Spleen (tissue), 11 donors: ENCODE data around the gene C1QTNF1. TPM values are rescaled to one million over a fixed set of nuclear protein-coding genes. Genes with fewer than 3 reads are reported as not detected.
A peak's percentile ranks its signal among the peaks of the same experiment; 100 is the strongest.

Experiments
- DNase-seq: peaks from one replicate; pipeline ENCODE4 v3.0.0-alpha.2; 2020
- H3K27ac ChIP-seq, 8 donors: fragments of 200-600 bp; sonication (generic) in 7 of 8; 1 replicate in 4 of 8; 2 replicates in 4 of 8; pipeline versions ENCODE4 v1.5.0 to v1.8.0; 2016 to 2021; ENCODE audit warnings: inconsistent platforms in 4 of 8, mild to moderate bottlenecking in 4 of 8, moderate library complexity in 1 of 8
- H3K27me3 ChIP-seq, 7 donors: fragments of 200-600 bp; sonication (generic) in 6 of 7; replicated peaks in 1 of 7; 1 replicate in 4 of 7; 2 replicates in 3 of 7; pipeline versions ENCODE4 v1.5.0 to v1.8.0; 2016 to 2021; ENCODE audit warnings: inconsistent platforms in 3 of 7, mild to moderate bottlenecking in 1 of 7
- H3K36me3 ChIP-seq, 6 donors: fragments of 200-600 bp; sonication (generic) in 5 of 6; 1 replicate in 4 of 6; 2 replicates in 2 of 6; pipeline versions ENCODE4 v1.5.0 to v1.8.0; 2016 to 2021; ENCODE audit warnings: inconsistent platforms in 2 of 6
- H3K4me1 ChIP-seq, 6 donors: fragments of 200-600 bp; sonication (generic) in 5 of 6; 1 replicate in 3 of 6; 2 replicates in 3 of 6; pipeline versions ENCODE4 v1.5.0 to v1.8.0; 2016 to 2021; ENCODE audit warnings: inconsistent platforms in 3 of 6
- H3K4me3 ChIP-seq, 8 donors: fragments of 200-600 bp; sonication (generic) in 7 of 8; 1 replicate in 4 of 8; 2 replicates in 4 of 8; pipeline versions ENCODE4 v1.5.0 to v1.8.0; 2016 to 2021; ENCODE audit warnings: inconsistent platforms in 4 of 8, mild to moderate bottlenecking in 4 of 8, moderate library complexity in 2 of 8
- H3K9me3 ChIP-seq, 8 donors: fragments of 200-600 bp; sonication (generic) in 7 of 8; 1 replicate in 4 of 8; 2 replicates in 4 of 8; pipeline versions ENCODE4 v1.5.0 to v1.8.0; 2016 to 2021; ENCODE audit warnings: inconsistent platforms in 4 of 8
- POLR2A ChIP-seq, 3 donors: fragments of 450-650 bp; IDR thresholded peaks; one replicate each; pipeline ENCODE4 v1.5.1; 2017; ENCODE audit warnings: antibody characterized with exemption in 3 of 3, mild to moderate bottlenecking in 1 of 3
- POLR2AphosphoS5 ChIP-seq, 3 donors: sonication (generic); formaldehyde crosslinking; IDR thresholded peaks; one replicate each; pipeline ENCODE4 v1.5.1; 2017; ENCODE audit warnings: antibody characterized with exemption in 3 of 3
- WGBS, 5 donors: extraction: QIAGEN DNeasy Blood & Tissue Kit in 3 of 5; methylation state at CpG; one replicate each; pipeline versions ENCODE4 v1.1.5 to v1.1.7; 2013 to 2018; 5-methylcytosine and 5-hydroxymethylcytosine counted together
- intact Hi-C: fragments of 100-400 bp; cut with DNase I; formaldehyde crosslinking; loops from one replicate; pipeline ENCODE4 v1.15.0; 2023; ENCODE audit warnings: low total_unique reads
- polyA plus RNA-seq, 3 donors: library from polyadenylated mRNA; stranded (reverse); fragments of 200-250 nt; gene quantifications; one replicate each; pipeline ENCODE4 v1.2.1, GENCODE V29; 2013
- total RNA-seq, 7 donors: library from RNA; depleted of rRNA in 3 of 7; stranded (reverse); fragments of >200 nt in 3 of 7; fragmentation: NEBNext Ultra II Directional in 4 of 7; extraction: Animal tissue kit (Norgen Biotek cat#: 25700) in 4 of 7; gene quantifications; one replicate each; pipeline versions ENCODE4 v1.1.0 to v1.2.1, GENCODE V29; 2016 to 2021
- TF ChIP-seq, protein P1 (sequence below), 11 experiments: fragments of 200-600 bp in 7 of 11; fragments of 450-650 bp in 4 of 11; sonication (generic) in 4 of 11; IDR thresholded peaks in 8 of 11; conservative IDR thresholded peaks in 3 of 11; 1 replicate in 7 of 11; 2 replicates in 4 of 11; pipeline versions ENCODE4 v1.4.0 to v1.8.0; 2016 to 2021; ENCODE audit warnings: antibody characterized with exemption in 11 of 11, inconsistent platforms in 4 of 11, mild to moderate bottlenecking in 1 of 11
- donor health status: healthy with polysubstance abuse.
- donor health status: DM: no; HTN: no; CAD: no; lungs with moderate emphysema.
- donor health status: DM: no; HTN: no; CAD: no.
- donor health status: Bipolar disorder and iron deficiency.
- donor health status: healthy.
- donor health status: DM: no; HTN: no; CAD: no.
- donor health status: DM: yes; HTN: yes; CAD: no.

C1QTNF1 gene
- total and polyA plus RNA-seq, 10 donors: 14.7 to 101 (median 44.4) TPM

DNA sequence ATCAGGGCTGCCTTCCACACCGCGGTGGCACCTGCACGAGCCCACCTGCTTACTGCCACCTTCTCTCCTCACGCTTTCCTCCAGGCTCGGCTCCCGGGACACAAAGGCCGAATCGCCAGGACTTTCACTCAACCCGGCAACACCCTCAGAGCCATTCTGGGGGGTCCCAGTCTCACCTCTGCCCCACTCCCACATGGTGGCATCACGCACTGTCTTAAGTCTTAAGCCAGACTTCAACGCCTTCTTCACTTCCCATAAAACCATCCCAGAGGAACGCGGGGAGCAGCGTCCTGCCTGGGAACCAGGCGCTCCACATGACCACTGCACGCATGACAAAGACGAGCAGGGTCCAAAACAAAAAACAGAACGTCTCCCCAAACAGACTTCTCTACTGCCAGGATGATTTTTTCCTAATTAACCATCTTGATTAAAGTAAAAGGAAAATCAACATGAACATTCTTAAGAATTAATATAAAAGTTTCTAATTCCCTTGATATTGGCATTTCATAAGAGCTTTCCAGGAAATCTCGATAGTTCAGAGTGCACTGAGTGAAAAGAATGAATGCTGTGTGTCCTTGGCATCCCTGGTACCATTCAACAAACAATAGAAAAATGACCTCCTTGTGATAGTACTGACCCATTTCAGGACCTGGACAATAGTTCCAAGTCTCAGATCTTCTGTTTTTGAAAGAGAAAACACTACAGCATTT, 17.0 kb upstream of the C1QTNF1 start:
- Histone ChIP-seq H3K27ac (peak overlapping the region in 6 of 8 donors; percentile 33 to 97 (median 96)), H3K36me3 (peaks cover 0 to 36% (median 6%) of the 10 kb centered on the region in 6 donors), H3K4me3 (peak overlapping the region in 1 of 8 donors; percentile 82), H3K9me3 (no peaks in the 10 kb centered on the region), H3K27me3 (no peaks in the 10 kb centered on the region), H3K4me1 (peaks cover 41 to 70% (median 56%) of the 10 kb centered on the region in 6 donors)
- DNase-seq: no peak
- 82 to 91% (median 87%) methylated on average over 19 of the region's 19 CpGs for WGBS, 5 donors
- intact Hi-C loops: no loop called here
- TF ChIP-seq POLR2AphosphoS5 (IDR thresholded peaks at IDR 0.05) (no peak), POLR2A (IDR thresholded peaks at IDR 0.05) (no peak)
- TF ChIP-seq, protein P1, sequence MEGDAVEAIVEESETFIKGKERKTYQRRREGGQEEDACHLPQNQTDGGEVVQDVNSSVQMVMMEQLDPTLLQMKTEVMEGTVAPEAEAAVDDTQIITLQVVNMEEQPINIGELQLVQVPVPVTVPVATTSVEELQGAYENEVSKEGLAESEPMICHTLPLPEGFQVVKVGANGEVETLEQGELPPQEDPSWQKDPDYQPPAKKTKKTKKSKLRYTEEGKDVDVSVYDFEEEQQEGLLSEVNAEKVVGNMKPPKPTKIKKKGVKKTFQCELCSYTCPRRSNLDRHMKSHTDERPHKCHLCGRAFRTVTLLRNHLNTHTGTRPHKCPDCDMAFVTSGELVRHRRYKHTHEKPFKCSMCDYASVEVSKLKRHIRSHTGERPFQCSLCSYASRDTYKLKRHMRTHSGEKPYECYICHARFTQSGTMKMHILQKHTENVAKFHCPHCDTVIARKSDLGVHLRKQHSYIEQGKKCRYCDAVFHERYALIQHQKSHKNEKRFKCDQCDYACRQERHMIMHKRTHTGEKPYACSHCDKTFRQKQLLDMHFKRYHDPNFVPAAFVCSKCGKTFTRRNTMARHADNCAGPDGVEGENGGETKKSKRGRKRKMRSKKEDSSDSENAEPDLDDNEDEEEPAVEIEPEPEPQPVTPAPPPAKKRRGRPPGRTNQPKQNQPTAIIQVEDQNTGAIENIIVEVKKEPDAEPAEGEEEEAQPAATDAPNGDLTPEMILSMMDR (IDR thresholded peaks at IDR 0.05 in 8 of 11, conservative IDR thresholded peaks at IDR 0.05 in 3 of 11): no peak

DNA sequence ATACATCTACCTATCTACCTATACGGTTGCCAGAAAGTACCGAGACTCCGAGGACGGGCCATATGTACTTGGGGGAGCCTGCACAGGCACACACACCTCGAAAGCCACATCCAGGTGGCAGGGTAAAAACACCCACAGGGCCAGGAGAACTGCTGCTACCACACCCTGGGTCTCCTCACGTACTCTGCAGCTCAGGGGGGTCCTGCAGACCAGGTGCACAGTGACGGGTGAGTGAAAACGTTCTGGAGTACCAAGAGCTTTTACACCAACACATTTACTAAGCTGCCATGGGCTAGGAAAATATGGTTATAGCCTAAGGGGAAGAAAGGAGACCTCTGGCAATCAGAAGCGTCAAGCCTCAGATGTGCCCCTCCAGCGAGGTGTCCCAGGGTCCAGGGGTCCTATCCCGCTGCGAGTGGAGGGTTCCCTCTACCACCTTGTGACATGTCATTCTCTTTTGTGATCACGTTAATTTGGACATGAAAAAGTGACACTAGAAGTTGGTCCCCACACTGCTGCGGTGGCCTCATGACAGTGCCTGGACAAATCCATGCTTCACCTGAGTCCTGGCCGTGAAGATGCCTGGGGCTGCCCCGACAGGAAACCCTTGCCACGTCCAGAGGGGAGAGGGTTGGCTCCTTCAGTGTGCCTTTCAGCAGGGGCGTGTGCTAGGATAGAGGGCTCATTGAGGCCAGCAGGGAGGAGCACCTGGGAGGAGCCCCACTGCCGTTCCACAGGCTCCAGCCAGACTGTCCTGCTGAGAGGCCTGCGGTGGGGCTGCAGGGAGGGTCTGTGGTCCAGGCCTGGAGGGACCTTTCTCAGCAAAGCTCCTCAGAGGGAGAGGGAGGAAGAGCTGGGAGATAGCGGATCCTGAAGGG, 16.2 kb upstream of the C1QTNF1 start:
- H3K4me3 ChIP-seq: peak overlapping the region in 6 of 8 donors; percentile 8 to 92 (median 68)
- intact Hi-C loops: no loop called here

DNA sequence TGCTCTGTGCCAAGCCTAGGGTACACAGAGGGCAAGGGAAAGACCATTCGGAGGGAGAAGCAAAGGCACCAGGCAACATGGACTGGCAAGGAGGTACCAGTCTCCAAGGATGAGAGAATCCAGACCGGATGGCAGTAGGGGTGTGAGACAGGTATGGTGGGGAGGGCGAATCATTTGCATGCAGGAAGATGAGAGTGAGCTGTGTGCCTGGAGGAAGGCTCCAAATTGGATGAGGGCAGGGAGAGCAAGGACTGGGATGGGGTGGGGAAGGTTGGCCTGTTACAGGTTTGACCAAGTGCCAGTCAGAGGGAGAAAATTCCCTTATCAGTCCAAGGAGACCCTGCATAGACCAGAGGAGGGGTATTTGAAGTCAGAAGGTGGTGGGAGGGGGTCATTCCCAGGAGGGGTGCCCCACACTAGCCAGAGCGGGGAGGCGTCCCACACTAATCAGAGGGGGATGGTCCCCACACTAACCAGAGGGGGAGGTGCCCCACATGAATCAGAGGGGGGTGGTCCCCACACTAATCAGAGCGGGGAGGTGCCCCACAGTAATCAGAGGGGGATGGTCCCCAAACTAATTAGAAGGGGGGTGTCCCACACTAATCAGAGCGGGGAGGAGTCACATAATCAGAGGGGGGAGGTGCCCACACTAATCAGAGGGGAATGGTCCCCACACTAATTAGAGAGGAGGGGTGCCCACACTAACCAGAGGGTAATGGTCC, 15.1 kb upstream of the C1QTNF1 start:
- Histone ChIP-seq H3K27ac (peak overlapping the region; percentile 78 to 97 (median 94)), H3K4me1 (peaks cover 41 to 63% (median 51%) of the 10 kb centered on the region in 6 donors), H3K4me3 (peak overlapping the region; percentile 56 to 92 (median 64)), H3K36me3 (peaks cover 0 to 17% (median 0%) of the 10 kb centered on the region in 6 donors), H3K27me3 (no peaks in the 10 kb centered on the region), H3K9me3 (no peaks in the 10 kb centered on the region)
- WGBS, 5 donors: 25 to 41% (median 36%) methylated on average over 7 of the region's 7 CpGs
- no peak for TF ChIP-seq POLR2AphosphoS5 (IDR thresholded peaks at IDR 0.05)
- TF ChIP-seq POLR2A (IDR thresholded peaks at IDR 0.05): no peak
- TF ChIP-seq, protein P1 (IDR thresholded peaks at IDR 0.05 in 8 of 11, conservative IDR thresholded peaks at IDR 0.05 in 3 of 11): no peak
- intact Hi-C loops: no loop called here
- peak; percentile 67 for DNase-seq

More for the DNA sequence above, 16.2 kb upstream of the C1QTNF1 start:
- no peaks in the 10 kb centered on the region for H3K27me3 ChIP-seq
- WGBS, 5 donors: 76 to 80% (median 79%) methylated on average over 19 to 21 of the region's 21 CpGs
- peak overlapping the region in 6 of 8 donors; percentile 43 to 97 (median 96) for H3K27ac ChIP-seq
- TF ChIP-seq, protein P1 (IDR thresholded peaks at IDR 0.05 in 8 of 11, conservative IDR thresholded peaks at IDR 0.05 in 3 of 11): no peak
- TF ChIP-seq POLR2A (IDR thresholded peaks at IDR 0.05) (no peak), POLR2AphosphoS5 (IDR thresholded peaks at IDR 0.05) (peak in 1 of 3 donors; percentile 6)
- peaks cover 41 to 63% (median 53%) of the 10 kb centered on the region in 6 donors for H3K4me1 ChIP-seq
- H3K36me3 ChIP-seq: peaks cover 0 to 28% (median 0%) of the 10 kb centered on the region in 6 donors
- DNase-seq: no peak
- no peaks in the 10 kb centered on the region for H3K9me3 ChIP-seq
